Neural progenitor cell (in vitro differentiated cells): ENCODE results near the gene SLC19A2. TPM values are rescaled to one million over a fixed set of nuclear protein-coding genes. Genes with fewer than 3 reads are reported as not detected.
A peak's percentile ranks its signal among the peaks of the same experiment; 100 is the strongest.

Experiments
- DNase-seq: peaks from one replicate; pipeline ENCODE4 v3.0.0-alpha.2; 2016; ENCODE audit warnings: low spot score
- H2AFZ ChIP-seq: fragments of 200-600 bp; sonication (generic); replicated peaks from 2 replicates; pipeline ENCODE4 v1.6.1; 2016; ENCODE audit warnings: antibody characterized with exemption
- H3F3A ChIP-seq: fragments of 200-600 bp; sonication (generic); 2 replicates; pipeline ENCODE4 v1.6.1; 2016; ENCODE audit warnings: antibody characterized with exemption, low read depth
- H3K27ac ChIP-seq: fragments of 200-600 bp; sonication (generic); 2 replicates; pipeline ENCODE4 v1.5.1; 2016; ENCODE audit warnings: mild to moderate bottlenecking
- H3K27me3 ChIP-seq: fragments of 200-600 bp; sonication (generic); 2 replicates; pipeline ENCODE4 v1.6.1; 2016; ENCODE audit warnings: mild to moderate bottlenecking, moderate library complexity
- H3K36me3 ChIP-seq: fragments of 200-600 bp; sonication (generic); 2 replicates; pipeline ENCODE4 v1.5.1; 2016
- H3K4me1 ChIP-seq: fragments of 200-600 bp; sonication (generic); 2 replicates; pipeline ENCODE4 v1.6.1; 2016; ENCODE audit warnings: mixed run types
- H3K4me2 ChIP-seq: fragments of 200-600 bp; sonication (generic); 2 replicates; pipeline ENCODE4 v1.6.1; 2016
- H3K4me3 ChIP-seq: fragments of 200-600 bp; sonication (generic); 2 replicates; pipeline ENCODE4 v1.5.1; 2016
- H3K79me2 ChIP-seq: fragments of 200-600 bp; sonication (generic); 2 replicates; pipeline ENCODE4 v1.6.1; 2016; ENCODE audit warnings: low read depth
- H3K9ac ChIP-seq: fragments of 200-600 bp; sonication (generic); 2 replicates; pipeline ENCODE4 v1.6.1; 2016
- H3K9me3 ChIP-seq: fragments of 200-600 bp; sonication (generic); 2 replicates; pipeline ENCODE4 v1.5.1; 2016; ENCODE audit warnings: low read depth
- H4K20me1 ChIP-seq: fragments of 200-600 bp; sonication (generic); 2 replicates; pipeline ENCODE4 v1.6.1; 2016; ENCODE audit warnings: low read depth
- H3K27ac Mint-ChIP-seq: 3 replicates; pipeline ENCODE4 v1.8.0; 2021; ENCODE audit warnings: mixed read lengths
- H3K27me3 Mint-ChIP-seq: 2 replicates; pipeline ENCODE4 v1.8.0; 2022; ENCODE audit warnings: low read depth, mild to moderate bottlenecking, inconsistent platforms, moderate library complexity, mixed read lengths; ENCODE audit not compliant: insufficient read depth
- H3K36me3 Mint-ChIP-seq: 3 replicates; pipeline ENCODE4 v1.8.0; 2021; ENCODE audit warnings: mixed read lengths
- H3K4me1 Mint-ChIP-seq: 3 replicates; pipeline ENCODE4 v1.8.0; 2021; ENCODE audit warnings: mixed read lengths
- H3K4me3 Mint-ChIP-seq: 3 replicates; pipeline ENCODE4 v1.8.0; 2021; ENCODE audit warnings: mild to moderate bottlenecking, moderate library complexity, mixed read lengths
- H3K9me3 Mint-ChIP-seq: 3 replicates; pipeline ENCODE4 v1.8.0; 2020; ENCODE audit warnings: mixed read lengths
- CTCF ChIP-seq: fragments of 200-600 bp; sonication (generic); IDR thresholded peaks from 2 replicates; pipeline ENCODE4 v1.5.1; 2017; ENCODE audit warnings: antibody characterized with exemption, mild to moderate bottlenecking
- EZH2 ChIP-seq: fragments of 200-600 bp; sonication (generic); IDR thresholded peaks from 2 replicates; pipeline ENCODE4 v1.6.1; 2017; ENCODE audit warnings: antibody characterized with exemption, mild to moderate bottlenecking, moderate library complexity
- EZH2phosphoT487 ChIP-seq: fragments of 200-600 bp; sonication (generic); IDR thresholded peaks from 2 replicates; pipeline ENCODE4 v1.6.1; 2017; ENCODE audit warnings: antibody characterized with exemption
- total RNA-seq: library from RNA; depleted of rRNA; stranded (reverse); fragments of >200 nt; gene quantifications from 2 replicates; pipeline ENCODE4 v1.2.3, GENCODE V29; 2015; ENCODE audit warnings: low replicate concordance

Gene SLC19A2
- total RNA-seq, 1 donor from 2014 or later: 35.4 TPM

GRCh38 chr1:169475806-169476387 is 9.8 kb downstream of the SLC19A2 start:
- DNase-seq: peak; percentile 82
- H3K36me3 ChIP-seq: no peaks in the 10 kb centered on the region
- Mint-ChIP-seq H3K27me3 (no peaks in the 10 kb centered on the region), H3K9me3 (no peaks in the 10 kb centered on the region), H3K4me3 (peak overlapping the region; percentile 6), H3K27ac (no peak overlapping the region), H3K36me3 (peaks cover 16% of the 10 kb centered on the region), H3K4me1 (peaks cover 19% of the 10 kb centered on the region)
- no peaks in the 10 kb centered on the region for H3K27me3 ChIP-seq
- peak overlapping the region; percentile 27 for H3K4me3 ChIP-seq
- H3K27ac ChIP-seq: peak overlapping the region; percentile 80
- H3F3A ChIP-seq: peaks cover 24% of the 10 kb centered on the region
- H3K9ac ChIP-seq: no peak overlapping the region
- H4K20me1 ChIP-seq: peaks cover 4% of the 10 kb centered on the region
- H2AFZ ChIP-seq: no peak overlapping the region
- peaks cover 48% of the 10 kb centered on the region for H3K4me1 ChIP-seq
- peak overlapping the region; percentile 69 for H3K4me2 ChIP-seq
- H3K79me2 ChIP-seq: peaks cover 55% of the 10 kb centered on the region
- TF ChIP-seq EZH2phosphoT487: peak; percentile 63
- no peak for TF ChIP-seq EZH2
- H3K9me3 ChIP-seq: no peaks in the 10 kb centered on the region

- H3K4me1 ChIP-seq: peaks cover 33% of the 10 kb centered on the region
- H3K36me3 Mint-ChIP-seq: peaks cover 15% of the 10 kb centered on the region
- no peak overlapping the region for H3K9ac ChIP-seq
Measured at GRCh38 chr1:169474302-169474995, 11.3 kb downstream of the SLC19A2 start.

GRCh38 chr1:169473347-169473746 is 12.4 kb downstream of the SLC19A2 start:
- Mint-ChIP-seq H3K27ac (no peak overlapping the region), H3K4me1 (peaks cover 8% of the 10 kb centered on the region), H3K36me3 (peaks cover 15% of the 10 kb centered on the region), H3K9me3 (no peaks in the 10 kb centered on the region), H3K4me3 (no peak overlapping the region), H3K27me3 (no peaks in the 10 kb centered on the region)
- Histone ChIP-seq H3F3A (peaks cover 6% of the 10 kb centered on the region), H2AFZ (no peak overlapping the region), H4K20me1 (peaks cover 4% of the 10 kb centered on the region), H3K79me2 (peaks cover 29% of the 10 kb centered on the region), H3K9ac (no peak overlapping the region), H3K9me3 (no peaks in the 10 kb centered on the region), H3K4me2 (no peak overlapping the region), H3K36me3 (no peaks in the 10 kb centered on the region), H3K4me1 (peaks cover 22% of the 10 kb centered on the region), H3K4me3 (no peak overlapping the region), H3K27ac (no peak overlapping the region), H3K27me3 (no peaks in the 10 kb centered on the region)
- no peak for DNase-seq
- no peak for TF ChIP-seq EZH2phosphoT487
- no peak for TF ChIP-seq CTCF
- no peak for TF ChIP-seq EZH2

More at GRCh38 chr1:169474302-169474995, 11.3 kb downstream of the SLC19A2 start:
- H3K27me3 ChIP-seq: no peaks in the 10 kb centered on the region
- H3K36me3 ChIP-seq: no peaks in the 10 kb centered on the region
- no peak for DNase-seq
- no peak overlapping the region for H2AFZ ChIP-seq
- no peak overlapping the region for H3K4me3 ChIP-seq
- Mint-ChIP-seq H3K27me3 (no peaks in the 10 kb centered on the region), H3K4me3 (no peak overlapping the region), H3K27ac (no peak overlapping the region), H3K4me1 (peaks cover 10% of the 10 kb centered on the region), H3K9me3 (no peaks in the 10 kb centered on the region)
- H3K4me2 ChIP-seq: no peak overlapping the region
- TF ChIP-seq EZH2: no peak
- no peak for TF ChIP-seq EZH2phosphoT487
- no peak for TF ChIP-seq CTCF
- peaks cover 40% of the 10 kb centered on the region for H3K79me2 ChIP-seq
- peaks cover 4% of the 10 kb centered on the region for H4K20me1 ChIP-seq
- peaks cover 15% of the 10 kb centered on the region for H3F3A ChIP-seq
- H3K27ac ChIP-seq: no peak overlapping the region
- H3K9me3 ChIP-seq: no peaks in the 10 kb centered on the region

GRCh38 chr1:169472738-169473137 is 13.0 kb downstream of the SLC19A2 start:
- TF ChIP-seq EZH2 (no peak), CTCF (no peak), EZH2phosphoT487 (no peak)
- Mint-ChIP-seq H3K27me3 (no peaks in the 10 kb centered on the region), H3K9me3 (no peaks in the 10 kb centered on the region)

More at GRCh38 chr1:169472738-169473137, 13.0 kb downstream of the SLC19A2 start:
- Histone ChIP-seq H3K27ac (no peak overlapping the region), H3K79me2 (peaks cover 23% of the 10 kb centered on the region), H2AFZ (no peak overlapping the region), H3K9me3 (no peaks in the 10 kb centered on the region), H3K4me2 (no peak overlapping the region), H3K9ac (no peak overlapping the region), H3K4me1 (peaks cover 22% of the 10 kb centered on the region), H3K4me3 (no peak overlapping the region), H4K20me1 (peaks cover 4% of the 10 kb centered on the region), H3K27me3 (no peaks in the 10 kb centered on the region), H3F3A (peaks cover 6% of the 10 kb centered on the region), H3K36me3 (no peaks in the 10 kb centered on the region)
- peaks cover 8% of the 10 kb centered on the region for H3K4me1 Mint-ChIP-seq
- no peak for DNase-seq
- H3K4me3 Mint-ChIP-seq: no peak overlapping the region
- H3K27ac Mint-ChIP-seq: no peak overlapping the region
- H3K36me3 Mint-ChIP-seq: peaks cover 13% of the 10 kb centered on the region
